SIG-M5 treated with dmso at 0.1 percent for 504 hours (cell line): ENCODE measurements around the gene TMEM33.
"Not testable (repeated sequence)": the region's sequence is repeated elsewhere in the genome, so short reads cannot be mapped to it uniquely, and the experiment has no call there.

ENCODE experiments used
- DNase-seq: peaks from one replicate; lab custom pipeline; 2025; ENCODE audit not compliant: unreplicated experiment; lab: John Stamatoyannopoulos, UW

TMEM33 gene

DNA sequence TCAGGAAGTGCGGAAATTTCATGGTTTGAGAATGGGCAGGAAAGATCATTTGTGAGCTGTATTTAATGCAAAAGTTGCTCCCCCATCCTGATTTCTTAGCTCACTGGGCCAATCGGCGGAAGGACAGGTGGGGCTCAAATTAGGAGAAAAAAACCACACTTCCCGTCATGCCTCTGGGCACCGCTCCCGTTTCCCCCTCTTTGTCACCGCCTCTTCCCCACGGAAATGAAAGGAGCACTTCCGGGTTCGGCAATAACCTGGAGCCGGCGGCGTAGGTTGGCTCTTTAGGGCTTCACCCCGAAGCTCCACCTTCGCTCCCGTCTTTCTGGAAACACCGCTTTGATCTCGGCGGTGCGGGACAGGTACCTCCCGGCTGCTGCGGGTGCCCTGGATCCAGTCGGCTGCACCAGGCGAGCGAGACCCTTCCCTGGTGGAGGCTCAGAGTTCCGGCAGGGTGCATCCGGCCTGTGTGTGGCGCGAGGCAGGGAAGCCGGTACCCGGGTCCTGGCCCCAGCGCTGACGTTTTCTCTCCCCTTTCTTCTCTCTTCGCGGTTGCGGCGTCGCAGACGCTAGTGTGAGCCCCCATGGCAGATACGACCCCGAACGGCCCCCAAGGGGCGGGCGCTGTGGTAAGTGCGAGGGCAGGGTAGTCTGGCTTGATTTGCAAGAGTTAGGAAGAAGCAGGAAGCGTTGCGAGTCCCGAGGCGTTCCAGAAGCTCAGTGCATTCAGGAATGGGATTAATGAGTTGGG lies at the start of gene TMEM33:
Gene TMEM33, plus strand, starts transcription at position 529 of the 751 bp plus-strand sequence. Its CDS starts 56 bp downstream, at position 585.
- peak; percentile 91 for DNase-seq

GRCh38 chr4:41885456-41885855 lies 49.8 kb upstream of the TMEM33 start:
- DNase-seq: no peak

DNA sequence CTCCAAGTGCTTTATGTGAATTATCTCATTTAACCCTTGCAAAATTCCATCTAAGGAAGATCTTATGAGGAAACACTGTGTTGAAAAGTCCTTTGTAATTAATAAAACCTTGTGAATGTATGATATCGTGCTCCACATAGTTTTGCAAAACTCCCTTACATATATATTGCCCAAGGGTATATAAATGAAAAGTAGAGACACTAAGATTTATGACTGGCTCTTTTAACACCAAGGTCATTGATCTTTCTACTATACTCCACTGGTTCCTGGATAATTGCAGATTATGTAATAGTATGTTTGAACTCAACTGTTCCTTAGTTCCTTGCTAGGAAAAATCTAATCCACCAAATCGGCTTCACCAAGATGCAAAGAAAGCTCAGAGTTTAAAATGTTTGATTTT lies 48.0 kb upstream of the TMEM33 start:
- DNase-seq: no peak

GRCh38 chr4:41887821-41888686 lies 47.2 kb upstream of the TMEM33 start:
- peak; percentile 13 for DNase-seq

- no peak for DNase-seq
These were observed 46.5 kb upstream of the TMEM33 start for GRCh38 chr4:41888687-41889074.

DNA sequence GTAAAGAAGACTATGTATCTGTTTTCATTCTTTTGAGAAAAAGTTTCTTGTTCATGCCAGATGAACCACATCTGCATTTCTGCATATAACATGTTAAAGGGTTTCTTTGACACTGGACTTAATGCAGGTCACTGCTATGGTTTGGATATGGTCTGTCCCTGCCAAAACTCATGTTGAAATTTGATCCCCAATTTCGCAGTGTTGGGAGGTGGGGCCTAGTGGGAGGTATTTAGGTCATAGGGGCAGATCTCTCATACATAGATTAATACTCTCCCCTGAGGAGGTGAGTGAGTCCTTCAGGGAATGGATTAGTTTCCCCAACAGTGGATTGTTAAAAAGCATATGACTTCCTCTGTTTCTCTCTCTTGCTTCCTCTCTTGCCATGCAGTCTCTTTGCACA lies 45.9 kb upstream of the TMEM33 start:
- no peak for DNase-seq

DNA sequence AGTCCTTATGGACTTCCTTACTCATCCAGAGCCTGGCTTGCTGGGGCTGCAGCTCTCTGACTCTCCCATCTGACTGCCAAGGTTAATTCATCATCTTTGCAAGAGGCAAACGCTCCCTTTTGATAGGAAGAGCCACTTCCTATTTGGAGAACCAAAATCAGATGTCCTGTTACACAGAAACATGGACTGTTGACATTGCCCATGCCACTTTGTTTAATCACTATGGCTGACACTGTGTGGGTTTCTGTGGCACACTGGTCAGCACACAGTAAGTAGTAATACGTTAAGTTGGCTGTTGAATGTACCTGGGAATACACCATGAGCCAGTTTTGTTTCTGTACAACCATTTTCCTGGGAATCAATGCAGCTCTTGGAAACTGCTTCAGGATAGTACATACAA lies 45.1 kb upstream of the TMEM33 start:
- no peak for DNase-seq

DNA sequence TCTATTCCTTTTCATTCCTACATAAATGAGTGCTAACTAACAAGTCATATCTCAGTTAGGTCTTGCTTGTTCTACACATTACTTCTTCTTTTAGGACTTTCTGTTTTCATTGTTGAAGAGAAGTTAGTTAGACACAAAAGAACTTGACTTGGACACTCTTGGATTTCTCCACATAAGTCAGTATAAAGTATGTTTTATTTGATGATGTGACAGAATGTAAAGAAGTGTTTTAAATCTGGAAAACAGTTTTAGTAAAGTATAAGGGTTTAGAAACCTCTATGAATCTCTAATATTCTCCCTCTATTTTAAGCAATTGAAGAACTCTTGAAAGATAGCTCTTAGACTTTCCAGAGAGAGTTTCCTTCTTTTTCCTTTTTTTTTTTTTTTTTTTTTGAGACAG lies 38.6 kb upstream of the TMEM33 start:
- DNase-seq: no peak

DNA sequence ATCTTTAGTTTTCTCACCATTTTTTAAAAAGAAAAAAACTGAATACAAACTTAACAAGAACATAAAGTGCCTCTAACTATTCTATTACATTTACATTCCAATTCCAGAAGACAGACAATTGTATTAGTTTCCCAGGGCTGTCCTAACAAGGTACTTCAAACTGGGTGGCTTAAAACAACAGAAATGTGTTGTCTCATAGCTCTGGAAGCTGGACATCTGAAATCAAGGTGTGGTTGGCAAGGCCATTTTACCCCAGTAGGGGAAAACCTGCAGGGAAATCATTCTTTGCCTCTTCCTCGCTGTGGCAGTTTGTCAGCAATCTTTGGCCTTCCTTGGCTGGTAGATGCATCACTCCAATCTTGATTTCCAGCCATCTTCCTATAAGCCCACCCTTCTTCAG lies 37.5 kb upstream of the TMEM33 start:
- no peak for DNase-seq

DNA sequence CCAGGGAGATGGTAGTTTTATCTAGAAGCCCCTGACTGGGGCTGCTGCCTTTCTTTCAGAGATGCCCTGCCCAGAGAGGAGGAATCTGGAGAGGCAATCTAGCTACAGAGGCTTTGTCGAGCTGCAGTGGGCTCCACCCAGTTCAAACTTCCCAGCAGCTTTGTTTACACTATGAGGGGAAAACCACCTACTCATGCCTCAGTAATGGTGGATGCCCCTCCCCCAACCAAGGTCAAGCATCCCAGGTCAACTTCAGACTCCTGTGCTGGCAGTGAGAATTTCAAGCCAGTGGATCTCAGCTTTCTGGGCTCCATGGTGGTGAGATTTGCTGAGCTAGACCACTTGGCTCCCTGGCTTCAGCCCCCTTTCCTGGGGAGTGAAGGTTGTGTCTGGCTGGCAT lies 26.1 kb upstream of the TMEM33 start:
- DNase-seq: not testable (repeated sequence)

- DNase-seq: no peak
These were observed 22.7 kb upstream of the TMEM33 start for GRCh38 chr4:41912546-41912945.

GRCh38 chr4:41913509-41913908 lies 21.7 kb upstream of the TMEM33 start:
- no peak for DNase-seq

DNA sequence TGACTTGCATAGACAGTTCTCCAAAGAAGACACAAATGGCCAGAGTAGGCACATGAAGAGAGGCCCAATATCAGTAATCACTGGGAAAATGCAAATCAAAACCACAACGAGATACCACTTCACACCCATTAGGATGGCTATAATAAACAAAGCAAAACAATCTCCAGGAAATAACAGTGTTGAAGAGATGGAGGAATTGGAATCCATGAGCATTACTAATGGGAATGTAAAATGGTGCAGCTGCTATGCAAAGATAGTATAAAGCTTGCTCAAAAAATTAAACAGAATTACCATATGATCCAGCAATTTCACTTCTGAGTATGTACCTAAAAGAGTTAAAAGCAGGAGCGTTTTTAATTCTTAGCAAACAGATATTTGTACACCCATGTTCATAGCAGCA lies 17.0 kb upstream of the TMEM33 start:
- DNase-seq: no peak

DNA sequence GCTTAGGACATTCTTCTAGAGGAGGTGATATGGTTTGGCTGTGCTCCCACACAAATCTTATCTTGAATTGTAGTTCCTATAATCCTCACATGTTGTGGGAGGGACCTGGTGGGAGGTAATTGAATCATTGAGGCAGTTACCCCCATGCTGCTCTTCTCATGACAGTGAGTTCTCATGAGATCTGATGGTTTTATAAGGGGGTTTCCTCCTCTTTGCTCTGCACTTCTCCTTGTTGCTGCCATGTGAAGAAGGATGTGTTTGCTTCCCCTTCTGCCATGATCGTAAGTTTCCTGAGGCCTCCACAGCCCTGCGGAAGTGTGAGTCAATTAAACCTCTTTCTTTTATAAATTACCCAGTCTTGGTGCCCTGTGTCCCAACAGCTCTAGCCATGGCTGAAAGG lies 14.8 kb upstream of the TMEM33 start:
- not testable (repeated sequence) for DNase-seq

DNA sequence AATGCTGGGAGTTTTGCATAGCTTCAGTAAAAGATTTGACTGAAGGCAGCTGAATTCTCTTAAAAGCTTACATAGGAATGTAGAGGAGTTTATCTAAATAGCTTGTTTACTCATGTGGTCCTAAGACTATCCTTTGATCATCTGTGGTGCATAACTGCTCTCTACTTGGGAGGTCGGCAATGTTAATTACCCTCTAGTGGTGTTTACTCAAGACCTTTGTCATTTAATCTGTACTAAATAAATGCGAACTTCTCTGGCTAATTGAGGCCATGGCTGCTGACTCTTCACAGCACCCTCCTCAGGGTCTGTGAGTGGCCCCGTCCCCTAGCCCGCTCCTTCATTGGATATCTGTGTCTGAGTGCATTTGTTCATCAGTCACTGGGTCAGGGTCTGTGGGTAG lies 13.8 kb upstream of the TMEM33 start:
- DNase-seq: no peak

DNA sequence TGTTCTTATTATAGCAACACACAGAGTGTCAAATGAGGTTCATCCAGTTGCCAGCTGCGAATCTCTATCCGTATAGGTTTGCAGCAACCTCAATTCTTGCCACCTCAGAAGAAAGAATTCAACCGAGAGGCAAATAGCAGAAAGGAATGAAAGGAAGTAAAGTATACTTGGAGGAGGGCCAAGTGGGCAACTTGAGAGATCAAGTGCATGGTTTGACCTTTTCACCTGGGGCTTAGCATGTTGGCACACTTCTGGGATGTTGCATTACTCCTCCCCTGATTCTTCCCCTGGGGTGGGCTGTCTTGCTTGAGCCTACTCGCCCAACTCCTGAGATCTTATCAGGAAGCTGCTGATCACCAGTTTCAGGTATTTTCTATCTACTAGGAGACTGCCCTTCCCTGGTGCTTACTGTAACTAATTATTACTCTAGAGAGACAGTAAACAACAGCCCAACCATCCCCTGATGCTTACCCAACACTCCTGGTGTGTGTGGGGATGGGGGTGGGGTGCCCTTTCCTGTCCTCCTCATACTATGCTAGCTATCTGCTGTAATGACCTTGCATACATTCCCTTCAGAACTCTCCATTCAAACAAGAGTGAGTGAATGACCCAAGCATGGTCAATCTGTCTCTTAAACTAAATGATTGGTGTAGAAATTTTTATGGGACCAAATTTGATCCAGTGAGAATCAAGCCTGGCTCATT lies 7.3 kb upstream of the TMEM33 start:
- no peak for DNase-seq

- DNase-seq: no peak
These were observed 4.9 kb upstream of the TMEM33 start for GRCh38 chr4:41930139-41930831.

DNA sequence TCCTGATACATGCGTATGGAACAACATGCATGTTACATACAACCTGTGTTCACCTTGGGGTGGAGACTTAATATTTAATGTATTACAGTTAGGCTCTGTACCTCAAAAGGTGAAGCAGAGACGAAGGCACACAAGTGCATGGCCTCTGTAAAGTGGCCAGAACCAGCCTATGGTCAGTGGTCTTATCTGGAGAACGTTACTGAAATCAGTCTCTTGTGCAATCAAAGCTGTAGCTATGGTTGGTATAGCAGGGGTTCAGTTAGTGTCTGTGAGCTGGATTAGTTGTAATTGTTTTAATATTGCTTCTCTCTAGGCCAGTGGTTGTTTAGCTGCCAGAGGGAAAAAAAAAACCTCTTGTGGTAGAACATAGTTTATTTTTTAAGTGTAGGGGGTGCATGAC lies 2.2 kb upstream of the TMEM33 start:
- DNase-seq: no peak

DNA sequence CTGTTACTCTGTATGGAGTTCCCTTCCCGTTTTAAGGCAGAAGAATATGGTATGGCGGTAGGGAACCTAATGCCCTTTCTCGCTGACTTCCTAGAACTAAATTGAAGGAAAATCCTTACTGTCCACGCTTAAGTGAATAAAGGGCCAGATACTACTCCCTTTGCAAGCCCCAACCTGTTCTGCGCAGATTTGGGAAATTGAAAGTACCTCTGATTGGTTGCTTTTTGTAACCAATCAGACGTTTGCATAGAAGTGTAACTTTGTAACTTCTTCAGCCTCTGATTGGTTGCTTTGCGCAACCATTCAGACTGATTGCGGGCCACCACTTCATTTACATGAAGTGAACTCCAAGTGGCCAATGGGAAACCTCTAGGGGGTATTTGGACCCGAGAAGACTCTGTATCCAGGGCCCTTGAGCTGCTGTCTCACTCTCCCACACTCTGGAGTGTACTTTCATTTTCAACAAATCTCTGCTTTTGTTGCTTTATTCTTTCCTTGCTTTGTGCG lies 1.2 kb upstream of the TMEM33 start:
- DNase-seq: peak; percentile 31

DNA sequence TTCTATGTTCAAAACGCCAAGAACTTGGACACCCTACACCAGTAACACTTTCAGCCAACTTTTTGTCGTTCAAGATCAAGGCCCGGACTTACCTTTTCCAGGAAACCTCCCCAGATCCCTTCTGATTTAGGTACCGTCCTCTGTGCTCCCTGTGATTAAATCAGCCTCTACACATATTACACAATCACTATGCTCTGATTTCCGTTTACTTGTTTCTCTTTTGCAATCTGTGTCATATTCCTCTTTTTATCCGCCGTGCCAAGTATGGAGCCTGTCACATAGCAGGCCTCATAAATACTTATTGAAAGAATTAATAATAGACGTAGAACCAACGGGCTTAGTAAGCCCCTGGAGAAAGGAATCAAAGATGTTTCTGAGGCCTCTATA lies 722 bp upstream of the TMEM33 start:
- peak; percentile 79 for DNase-seq

GRCh38 chr4:41935652-41936021 lies 408 bp downstream of the TMEM33 start:
- no peak for DNase-seq
